Uterus (tissue), 2 donors: Measurements from ENCODE around the gene SV2C.
A peak's percentile ranks its signal among the peaks of the same experiment; 100 is the strongest.

ENCODE experiments used
- POLR2A ChIP-seq, 2 donors: fragments of 450-650 bp; IDR thresholded peaks; one replicate each; pipeline ENCODE4 v1.6.1; 2016; ENCODE audit warnings: antibody characterized with exemption in 2 of 2, mild to moderate bottlenecking in 1 of 2, moderate library complexity in 1 of 2
- TF ChIP-seq, protein P1 (sequence below), 4 experiments: fragments of 200-600 bp in 2 of 4; fragments of 450-650 bp in 2 of 4; sonication (generic) in 2 of 4; IDR thresholded peaks; one replicate each; pipeline ENCODE4 v1.5.1; 2016 to 2019; ENCODE audit warnings: antibody characterized with exemption in 4 of 4, mild to moderate bottlenecking in 2 of 4, moderate library complexity in 1 of 4

DNA sequence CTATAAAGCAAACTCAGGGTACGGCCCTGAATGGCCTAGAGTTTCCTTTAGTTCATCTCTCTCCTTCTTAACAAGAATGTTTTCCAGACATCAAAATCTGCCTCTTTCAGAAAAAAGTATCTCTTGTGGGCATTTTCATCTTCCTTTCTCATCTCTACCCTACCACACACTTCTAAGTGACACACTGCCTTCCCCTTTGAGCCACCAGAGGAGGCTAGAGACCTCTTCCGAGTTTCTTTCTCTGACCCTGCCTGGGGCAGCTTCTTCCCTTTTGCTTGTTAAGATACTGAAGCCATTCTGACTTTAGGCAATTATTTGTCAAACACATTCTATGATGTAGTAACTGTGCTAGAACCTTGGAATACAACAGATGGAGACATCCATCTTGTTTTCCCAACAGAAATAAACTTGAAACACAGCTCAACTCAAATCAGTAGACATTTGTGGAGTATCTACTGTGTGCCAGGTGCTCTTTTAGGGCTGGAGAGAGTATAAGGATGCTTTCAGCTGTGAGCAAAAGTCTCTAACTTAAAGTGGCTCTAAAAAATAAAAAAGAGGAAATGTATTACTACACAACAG lies 8.6 kb upstream of the SV2C start:
- no peak for TF ChIP-seq POLR2A (IDR thresholded peaks at IDR 0.05)
- TF ChIP-seq, protein P1, sequence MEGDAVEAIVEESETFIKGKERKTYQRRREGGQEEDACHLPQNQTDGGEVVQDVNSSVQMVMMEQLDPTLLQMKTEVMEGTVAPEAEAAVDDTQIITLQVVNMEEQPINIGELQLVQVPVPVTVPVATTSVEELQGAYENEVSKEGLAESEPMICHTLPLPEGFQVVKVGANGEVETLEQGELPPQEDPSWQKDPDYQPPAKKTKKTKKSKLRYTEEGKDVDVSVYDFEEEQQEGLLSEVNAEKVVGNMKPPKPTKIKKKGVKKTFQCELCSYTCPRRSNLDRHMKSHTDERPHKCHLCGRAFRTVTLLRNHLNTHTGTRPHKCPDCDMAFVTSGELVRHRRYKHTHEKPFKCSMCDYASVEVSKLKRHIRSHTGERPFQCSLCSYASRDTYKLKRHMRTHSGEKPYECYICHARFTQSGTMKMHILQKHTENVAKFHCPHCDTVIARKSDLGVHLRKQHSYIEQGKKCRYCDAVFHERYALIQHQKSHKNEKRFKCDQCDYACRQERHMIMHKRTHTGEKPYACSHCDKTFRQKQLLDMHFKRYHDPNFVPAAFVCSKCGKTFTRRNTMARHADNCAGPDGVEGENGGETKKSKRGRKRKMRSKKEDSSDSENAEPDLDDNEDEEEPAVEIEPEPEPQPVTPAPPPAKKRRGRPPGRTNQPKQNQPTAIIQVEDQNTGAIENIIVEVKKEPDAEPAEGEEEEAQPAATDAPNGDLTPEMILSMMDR (IDR thresholded peaks at IDR 0.05), result peak in 1 of 4 experiments; percentile 18
